NCI-H1105 (cell line): Measurements from ENCODE around the gene REG1A.

Experiments
- DNase-seq: peaks from one replicate; lab custom pipeline; 2025; lab: John Stamatoyannopoulos, UW

Gene REG1A

DNA sequence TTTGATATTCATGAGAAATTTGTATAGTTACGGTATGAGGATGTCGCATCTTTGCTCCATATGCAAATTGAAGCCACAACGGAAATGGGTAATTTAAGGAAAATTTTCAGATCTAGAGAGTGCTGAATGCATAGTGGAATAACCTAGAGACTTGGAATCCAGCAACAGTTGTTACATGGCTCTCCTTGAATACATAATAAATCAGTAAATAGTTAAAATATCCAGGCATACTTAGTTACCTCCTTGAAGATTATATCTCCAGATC, 5.4 kb downstream of the REG1A start:
- DNase-seq, result no peak

DNA sequence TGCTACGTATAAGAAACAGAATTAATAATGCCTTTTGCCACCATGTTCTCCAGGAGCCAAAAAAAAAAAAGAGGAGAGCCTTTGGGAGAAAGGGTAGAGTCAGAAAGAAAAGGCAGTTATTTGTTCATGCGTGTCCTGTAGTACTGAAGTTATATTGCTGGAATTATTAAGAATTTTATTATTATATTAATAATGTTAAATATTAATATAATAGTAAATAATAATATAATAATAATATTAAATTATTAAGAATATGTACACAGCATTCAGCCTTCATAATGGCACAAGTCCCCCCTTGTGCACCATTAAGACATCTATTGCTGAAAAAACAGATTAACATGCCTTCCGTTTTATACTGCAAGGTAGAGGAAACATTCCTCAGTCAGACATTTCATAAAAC, 8.1 kb downstream of the REG1A start:
- no peak for DNase-seq

DNA sequence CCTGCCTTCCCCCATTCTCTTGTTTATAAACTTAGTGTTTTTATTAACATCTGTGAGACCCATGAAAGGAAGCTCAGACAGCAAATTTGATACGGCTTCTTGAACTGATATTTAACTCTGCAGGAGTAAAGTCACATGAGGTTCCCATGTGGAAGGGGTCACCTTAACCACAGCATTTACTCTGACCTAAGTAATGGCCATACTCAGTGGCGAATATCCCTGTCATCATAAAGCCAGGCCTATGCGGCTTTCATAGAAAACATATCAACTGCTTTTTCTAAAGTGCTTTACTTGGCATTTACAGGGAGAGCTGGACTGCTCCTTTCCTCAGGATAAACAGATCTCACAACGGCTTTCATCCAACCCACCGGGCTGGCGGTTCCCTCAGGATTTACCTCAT, 9.0 kb downstream of the REG1A start:
- no peak for DNase-seq

DNA sequence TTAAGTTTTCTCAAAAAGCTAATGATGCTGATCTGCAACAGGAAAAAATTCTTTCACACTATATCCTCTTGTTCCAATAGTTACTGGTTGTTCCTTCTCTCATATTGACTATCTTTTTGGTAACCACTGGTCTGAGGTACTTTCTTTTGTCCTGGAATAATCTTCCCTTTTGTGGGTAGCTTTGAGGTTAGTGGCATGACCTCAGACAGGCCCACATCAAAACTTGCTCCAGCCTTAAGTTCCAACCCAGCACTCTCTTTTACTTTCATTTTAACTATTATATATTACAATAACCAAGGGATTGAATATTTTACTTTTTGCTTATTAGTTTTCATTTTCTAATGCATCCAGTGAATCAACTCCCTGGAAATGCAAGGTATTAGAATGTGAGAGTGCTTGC, 9.5 kb downstream of the REG1A start:
- DNase-seq, result no peak

DNA sequence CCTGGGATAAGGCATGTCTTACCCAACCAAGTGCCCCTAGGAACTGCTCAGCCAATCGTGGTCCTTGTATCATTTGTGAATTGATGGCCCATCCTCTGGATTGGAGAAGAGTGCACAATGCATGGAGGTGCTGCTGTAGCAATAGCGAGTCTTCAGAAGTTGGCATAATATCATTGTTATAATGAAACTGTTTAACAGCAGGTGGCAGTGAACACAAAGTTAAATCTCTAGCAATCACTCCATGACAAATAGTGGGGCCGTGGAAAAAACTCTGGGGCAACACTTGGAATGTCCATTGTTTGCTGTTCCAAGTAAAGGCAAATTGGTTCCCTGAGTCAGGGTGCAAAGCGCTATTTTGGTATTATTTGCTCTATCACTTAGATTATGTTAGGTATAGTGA, 11.4 kb downstream of the REG1A start:
- DNase-seq, result no peak

DNA sequence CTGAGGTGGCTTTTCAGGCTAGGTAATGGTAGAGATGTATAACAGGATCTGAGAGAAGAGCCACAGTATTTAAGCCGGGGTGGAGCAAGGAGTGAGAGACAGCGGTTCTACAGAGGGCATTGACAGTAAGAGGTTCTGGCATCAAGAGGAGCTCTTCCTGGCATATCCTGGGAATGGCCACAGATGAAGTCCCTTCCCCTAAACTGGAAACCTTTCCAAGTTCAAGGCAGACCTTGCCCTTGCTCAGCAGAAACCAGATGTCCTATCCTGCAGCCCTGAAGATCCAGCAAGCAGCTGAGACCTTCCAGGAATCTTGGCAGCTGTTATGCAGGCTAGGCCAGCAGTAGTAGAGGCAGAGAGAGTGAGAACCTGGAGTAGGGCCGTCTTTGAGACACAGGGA, 18.1 kb downstream of the REG1A start:
- no peak for DNase-seq

DNA sequence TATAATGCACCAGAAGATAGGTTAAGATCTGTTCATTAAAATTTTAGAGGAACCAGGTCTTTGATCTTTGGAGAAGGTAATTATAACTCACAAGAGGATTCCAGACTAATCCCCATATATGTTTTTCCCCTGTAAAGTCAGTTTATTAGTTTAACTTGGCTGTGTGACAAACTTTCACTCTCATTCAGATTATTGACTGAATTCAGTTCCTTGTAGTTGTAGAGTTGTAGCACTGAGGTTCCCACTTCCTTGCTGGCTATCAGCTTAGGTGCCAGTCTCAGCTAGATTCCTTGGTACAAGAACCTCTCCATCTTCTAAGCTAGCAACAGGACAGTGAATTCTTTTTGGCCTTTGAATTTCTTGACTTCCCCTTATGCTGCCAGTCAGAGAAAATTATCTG, 19.1 kb downstream of the REG1A start:
- DNase-seq, result no peak

DNA sequence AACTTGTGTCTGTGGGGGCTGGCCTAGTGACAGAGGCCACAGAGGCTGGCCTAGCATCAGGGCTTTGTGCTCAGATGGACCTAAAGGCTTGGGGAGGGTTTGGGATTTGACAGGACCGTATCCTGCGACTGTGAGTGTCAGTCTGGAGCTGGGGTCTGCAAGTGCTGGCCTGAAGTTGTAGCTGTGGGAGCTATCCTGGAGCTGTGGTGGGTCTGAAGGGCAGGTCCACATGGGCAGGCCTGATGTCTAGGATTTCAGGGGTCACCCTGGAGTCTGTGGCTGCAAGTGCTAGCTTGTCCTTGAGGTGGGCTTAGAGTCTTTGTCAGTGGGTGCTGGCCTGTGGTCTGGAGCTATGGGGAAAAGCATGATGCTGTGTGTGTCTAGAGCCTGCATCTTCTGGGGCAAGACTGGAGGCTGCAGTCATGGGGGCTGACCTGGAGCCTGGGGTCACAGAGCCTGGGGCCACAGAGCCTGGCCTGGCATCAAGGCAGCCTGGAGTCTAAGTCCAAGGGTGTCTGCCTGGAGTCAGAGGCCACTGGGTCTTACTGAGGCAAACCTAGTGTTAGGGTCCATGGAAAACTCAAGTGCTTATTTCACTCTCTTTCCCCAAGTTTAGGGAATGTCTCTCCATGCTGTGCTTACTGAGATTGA, 35.7 kb downstream of the REG1A start:
- DNase-seq, result no peak

DNA sequence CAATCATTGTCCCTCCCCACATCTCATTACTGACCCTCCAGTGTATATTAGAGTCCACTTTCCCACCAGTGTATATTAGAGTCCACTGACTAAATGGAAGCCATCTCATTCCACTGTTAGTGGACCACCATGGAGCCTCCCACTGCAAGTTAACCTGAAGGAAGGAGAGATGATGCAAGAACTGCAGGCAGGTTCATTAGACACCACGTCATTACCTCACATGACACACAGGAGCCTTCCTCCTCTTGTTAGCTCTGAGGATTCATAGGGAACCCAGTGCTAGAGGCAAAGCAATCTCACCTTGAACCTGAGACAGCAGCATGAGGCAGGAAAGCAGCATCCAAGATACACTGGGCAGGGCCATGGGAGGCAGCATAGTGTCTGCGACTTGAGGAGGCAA, 38.7 kb downstream of the REG1A start:
- DNase-seq, result no peak

DNA sequence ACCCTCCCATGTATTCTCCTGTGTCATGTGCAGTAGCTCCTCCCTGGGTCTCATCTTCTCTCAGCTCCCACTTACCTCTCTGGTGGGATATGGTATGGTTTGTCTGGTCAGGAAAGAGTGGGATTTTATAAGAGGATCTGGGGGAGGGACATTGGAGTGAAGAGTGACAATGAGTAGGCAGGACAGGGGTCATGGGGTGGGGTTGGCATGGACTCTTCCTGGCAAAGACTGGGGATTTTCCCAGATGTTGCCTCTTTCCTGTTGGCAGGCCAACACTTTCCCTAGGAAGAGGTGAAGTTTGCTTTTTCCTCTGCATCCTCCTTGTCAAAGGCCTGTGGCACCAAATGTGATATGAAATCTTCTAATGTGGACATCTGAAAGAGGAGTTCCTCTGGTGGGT, 39.4 kb downstream of the REG1A start, which contains the start of gene REG3A:
Gene REG3A, minus strand, starts transcription at position 101 of the 400 bp plus-strand sequence. CDS start 348 bp downstream, outside the sequence.
- no peak for DNase-seq

DNA sequence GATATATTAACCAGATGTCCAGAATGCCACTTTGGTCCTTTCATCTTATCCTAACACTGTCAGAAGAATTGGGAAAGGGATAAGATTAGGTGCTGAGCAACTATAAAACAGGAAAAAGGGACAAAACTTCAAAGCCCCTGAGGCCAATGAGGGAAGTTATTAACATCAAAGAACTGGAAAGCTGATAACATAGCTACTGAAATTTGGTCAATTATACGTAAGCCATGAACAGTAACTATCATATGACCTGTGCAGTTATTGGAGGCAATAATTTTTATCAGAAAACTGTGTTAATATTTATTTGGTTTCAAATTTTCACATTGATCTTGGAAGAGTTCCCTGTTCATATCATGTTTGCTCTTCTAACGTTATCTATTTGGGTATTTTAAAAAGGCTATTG, 41.8 kb downstream of the REG1A start:
- DNase-seq, result no peak

DNA sequence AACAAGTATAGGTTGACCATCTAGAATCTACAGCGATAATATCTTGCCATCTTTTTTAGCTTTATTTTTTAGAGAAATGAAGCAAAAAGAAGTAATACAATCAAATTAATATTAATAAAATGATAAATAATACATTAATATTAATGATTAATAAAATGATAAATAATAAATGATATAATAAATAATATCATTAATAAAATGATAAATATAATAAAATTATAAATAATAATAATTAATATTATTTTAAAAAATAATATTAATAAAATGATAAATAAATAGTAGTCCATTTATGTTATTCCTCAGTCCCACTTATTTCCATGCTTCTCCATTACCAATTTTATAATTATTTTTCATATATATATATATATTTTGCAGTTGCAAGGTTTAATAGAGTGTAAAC, 42.5 kb downstream of the REG1A start:
- DNase-seq, result no peak

DNA sequence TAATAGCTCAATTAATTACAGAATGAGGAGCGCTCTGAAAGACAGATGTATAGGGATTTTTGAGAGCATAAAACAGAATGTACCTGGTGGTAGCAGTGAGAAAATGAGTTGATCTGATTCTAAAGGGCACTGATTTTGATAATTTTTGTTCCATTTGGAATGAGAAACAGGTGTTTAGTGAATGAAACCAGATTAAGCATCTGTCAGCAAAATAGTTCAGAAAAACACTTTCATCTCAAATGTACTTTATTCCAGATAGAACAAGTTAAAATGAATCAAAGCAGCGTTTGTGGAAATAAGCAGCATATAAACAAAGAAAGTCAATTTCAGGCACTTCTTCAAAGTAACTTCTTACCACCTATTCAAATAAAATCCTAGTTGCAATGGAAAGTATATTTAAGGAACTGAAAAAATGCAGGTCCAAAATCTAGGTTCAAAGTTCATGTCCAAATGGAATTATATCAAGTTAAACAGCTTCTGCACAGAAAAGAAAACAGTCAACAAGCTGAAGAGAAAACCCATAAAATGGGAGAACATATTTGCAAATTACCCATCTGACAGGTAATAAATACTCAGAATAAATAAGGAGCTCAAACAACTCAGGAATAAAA, 51.2 kb downstream of the REG1A start:
- DNase-seq, result no peak
